ENCODE measurements around the gene CIBAR2.
A peak's percentile ranks its signal among the peaks of the same experiment; 100 is the strongest.

The CIBAR2 gene

GRCh38 chr16:85086347-85087291 is 25.7 kb downstream of the CIBAR2 start:
- H3K27me3 ChIP-seq (replicated peaks; ENCODE audit: control insufficient read depth, insufficient read depth, low read length) = no peaks in the 10 kb centered on the region

DNA sequence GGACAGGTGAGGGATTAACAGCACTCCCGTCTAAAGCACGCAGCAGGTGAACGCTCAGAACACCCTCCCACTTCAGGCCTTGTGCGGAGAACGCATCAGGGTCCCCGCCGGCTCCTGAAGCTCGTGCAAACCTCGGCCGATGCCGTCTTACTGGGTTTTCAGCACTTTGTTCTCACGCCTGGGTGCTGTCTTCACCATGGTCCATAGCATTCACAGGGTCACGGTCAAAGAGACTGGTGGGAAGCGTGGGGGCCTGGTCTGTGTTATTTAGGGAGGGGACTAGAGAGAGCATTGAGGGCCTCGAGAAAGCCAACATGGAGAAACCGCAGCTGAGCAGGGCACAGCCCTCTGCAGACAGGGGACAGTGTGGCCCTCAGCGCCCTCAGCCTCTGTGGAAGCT is 26.6 kb downstream of the CIBAR2 start:
- DNase-seq (ENCODE audit: extremely low read depth, insufficient read length) = no peak
- no peak for TF ChIP-seq CTCF (IDR thresholded peaks at IDR 0.05; ENCODE audit: insufficient read depth, low read length, poor library complexity, severe bottlenecking)
- H3K27me3 ChIP-seq (replicated peaks; ENCODE audit: control insufficient read depth, insufficient read depth, low read length) = no peaks in the 10 kb centered on the region
- H3K36me3 ChIP-seq (ENCODE audit: control insufficient read depth, insufficient read depth, low read length) = no peaks in the 10 kb centered on the region; the same call in 1 of the 2 replicates
- H3K4me3 ChIP-seq (replicated peaks; ENCODE audit: low read depth, low read length) = no peak overlapping the region

More at GRCh38 chr16:85086347-85087291, 25.7 kb downstream of the CIBAR2 start:
- peak; percentile 60 for DNase-seq (ENCODE audit: extremely low read depth, insufficient read length)
- H3K4me3 ChIP-seq (replicated peaks; ENCODE audit: low read depth, low read length) = no peak overlapping the region
- H3K36me3 ChIP-seq (ENCODE audit: control insufficient read depth, insufficient read depth, low read length) = no peaks in the 10 kb centered on the region; the same call in 1 of the 2 replicates
- TF ChIP-seq CTCF (IDR thresholded peaks at IDR 0.05; ENCODE audit: insufficient read depth, low read length, poor library complexity, severe bottlenecking) = peak; percentile 74

DNA sequence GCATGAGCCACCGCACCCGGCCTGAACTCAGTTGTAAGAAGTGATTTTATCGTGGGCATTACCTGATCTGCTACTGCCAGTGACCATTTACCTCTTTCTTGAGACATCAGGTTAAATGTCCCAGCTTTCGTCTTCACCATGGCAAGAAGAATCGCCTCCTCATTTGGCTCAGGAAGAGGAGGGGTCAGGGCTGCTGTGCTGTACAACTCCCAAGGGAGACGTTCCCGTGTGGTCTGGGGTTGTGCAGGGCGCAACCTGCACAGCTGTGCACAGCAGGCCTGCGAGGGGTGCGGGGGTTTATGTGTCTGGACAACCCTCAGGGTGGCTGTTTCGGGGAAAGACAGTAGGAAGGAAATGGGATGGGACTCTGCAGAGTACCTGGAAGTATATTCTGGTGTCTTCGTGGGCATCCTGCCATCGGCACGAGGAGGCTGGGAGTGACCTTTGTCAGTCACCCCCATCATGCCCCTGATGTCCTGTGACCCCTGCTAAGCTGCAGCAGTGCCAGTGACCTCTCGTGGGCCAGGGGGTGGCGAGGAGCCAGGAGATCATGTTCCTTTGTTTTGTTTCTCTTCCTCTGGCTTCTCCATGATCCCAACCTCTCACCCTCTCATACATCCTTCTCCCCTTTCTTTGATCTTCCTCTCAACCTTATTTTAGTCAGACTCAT is 27.3 kb downstream of the CIBAR2 start:
- DNase-seq (ENCODE audit: extremely low read depth, insufficient read length) = no peak
- H3K27me3 ChIP-seq (replicated peaks; ENCODE audit: control insufficient read depth, insufficient read depth, low read length) = no peaks in the 10 kb centered on the region
- H3K4me3 ChIP-seq (replicated peaks; ENCODE audit: low read depth, low read length) = no peak overlapping the region
- TF ChIP-seq CTCF (IDR thresholded peaks at IDR 0.05; ENCODE audit: insufficient read depth, low read length, poor library complexity, severe bottlenecking) = no peak
- no peaks in the 10 kb centered on the region; the same call in 1 of the 2 replicates for H3K36me3 ChIP-seq (ENCODE audit: control insufficient read depth, insufficient read depth, low read length)

GRCh38 chr16:85083051-85083639 is 29.1 kb downstream of the CIBAR2 start:
- no peaks in the 10 kb centered on the region for H3K27me3 ChIP-seq (replicated peaks; ENCODE audit: control insufficient read depth, insufficient read depth, low read length)
- H3K4me3 ChIP-seq (replicated peaks; ENCODE audit: low read depth, low read length) = no peak overlapping the region
- peak; percentile 42 for DNase-seq (ENCODE audit: extremely low read depth, insufficient read length)
- TF ChIP-seq CTCF (IDR thresholded peaks at IDR 0.05; ENCODE audit: insufficient read depth, low read length, poor library complexity, severe bottlenecking) = no peak
- H3K36me3 ChIP-seq (ENCODE audit: control insufficient read depth, insufficient read depth, low read length) = no peaks in the 10 kb centered on the region; the same call in 1 of the 2 replicates

DNA sequence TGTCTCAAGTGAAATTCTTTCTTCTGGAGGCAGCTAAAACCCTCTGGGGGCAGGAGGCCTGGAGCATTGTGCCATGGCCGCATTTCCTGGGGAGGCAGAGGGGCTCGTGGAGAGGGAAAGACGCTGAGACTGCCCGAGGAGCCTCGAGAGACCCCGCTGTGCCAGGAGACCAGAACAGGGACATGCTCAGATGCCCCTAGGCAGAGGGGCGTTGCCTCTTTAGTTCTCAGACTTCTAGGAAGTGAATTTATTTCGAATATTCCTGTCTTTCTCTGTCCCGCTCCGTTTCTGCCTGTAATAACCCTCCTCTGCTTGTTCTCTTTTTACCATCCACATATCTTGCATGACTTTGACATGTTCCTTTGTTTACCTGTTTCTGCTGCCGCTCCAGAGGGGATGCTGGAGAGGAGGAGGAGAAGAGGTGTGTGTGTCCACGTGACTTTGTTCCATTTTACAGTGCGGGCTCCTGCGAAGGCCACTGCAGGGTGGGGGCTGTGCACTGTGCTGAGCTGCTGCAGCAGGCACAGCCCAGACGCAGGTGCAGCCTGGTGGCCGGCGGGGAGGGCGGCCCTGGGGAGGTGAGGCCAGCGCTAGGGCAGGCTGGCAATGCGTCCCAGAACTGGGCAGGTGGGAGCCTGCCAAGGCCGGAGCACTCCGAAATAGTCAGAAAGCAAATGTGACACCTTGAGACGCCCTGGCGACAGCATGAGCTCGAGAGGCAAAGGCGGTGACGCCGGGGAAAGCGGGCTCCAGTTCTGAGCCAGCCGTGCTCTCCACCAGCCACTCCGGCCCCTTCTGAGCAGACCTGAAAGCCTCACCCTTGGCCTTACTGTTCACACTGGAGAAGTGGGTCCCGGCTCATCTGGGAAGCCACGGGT is 29.9 kb downstream of the CIBAR2 start:
- Histone ChIP-seq H3K27me3 (replicated peaks; ENCODE audit: control insufficient read depth, insufficient read depth, low read length) (no peaks in the 10 kb centered on the region), H3K4me3 (replicated peaks; ENCODE audit: low read depth, low read length) (no peak overlapping the region)
- DNase-seq (ENCODE audit: extremely low read depth, insufficient read length) = peak; percentile 66

More for the DNA sequence above, 29.9 kb downstream of the CIBAR2 start:
- H3K36me3 ChIP-seq (ENCODE audit: control insufficient read depth, insufficient read depth, low read length) = no peaks in the 10 kb centered on the region
- TF ChIP-seq CTCF (IDR thresholded peaks at IDR 0.05; ENCODE audit: insufficient read depth, low read length, poor library complexity, severe bottlenecking) = no peak

Data from GM06990 (cell line).